GM12873 (cell line): Measurements from ENCODE around the gene HERC6.
A peak's percentile ranks its signal among the peaks of the same experiment; 100 is the strongest.

Experiments
- CTCF ChIP-seq: IDR thresholded peaks from 2 replicates; pipeline ENCODE4 v1.5.1; 2012; ENCODE audit warnings: low read depth, mild to moderate bottlenecking, moderate library complexity, low read length, control low read depth; ENCODE audit not compliant: insufficient read depth; ENCODE audit errors: missing control alignments

The HERC6 gene

GRCh38 chr4:88378691-88379559, at the start of gene HERC6:
Gene HERC6, plus strand, starts transcription at chr4:88378852. Its CDS starts 70 bp downstream, at chr4:88378922.
- TF ChIP-seq CTCF: peak; percentile 70

GRCh38 chr4:88333741-88334405, 44.8 kb upstream of the HERC6 start:
- TF ChIP-seq CTCF: no peak

- no peak for TF ChIP-seq CTCF
Measured at GRCh38 chr4:88335092-88335665, 43.5 kb upstream of the HERC6 start.

GRCh38 chr4:88341227-88342192, 37.1 kb upstream of the HERC6 start:
- TF ChIP-seq CTCF: no peak

- no peak for TF ChIP-seq CTCF
Measured at GRCh38 chr4:88350786-88351185, 27.9 kb upstream of the HERC6 start.

GRCh38 chr4:88352062-88352740, 26.5 kb upstream of the HERC6 start:
- TF ChIP-seq CTCF: no peak
